CD4-positive, alpha-beta T cell treated with Interleukin-12 subunit alpha and Interleukin-12 subunit beta, for 1 hour (primary cell): ENCODE data around the gene DNAH8.

Source experiments
- DNase-seq: peaks from one replicate; pipeline ENCODE4 v3.0.0-alpha.2; 2020

DNAH8 gene

DNA sequence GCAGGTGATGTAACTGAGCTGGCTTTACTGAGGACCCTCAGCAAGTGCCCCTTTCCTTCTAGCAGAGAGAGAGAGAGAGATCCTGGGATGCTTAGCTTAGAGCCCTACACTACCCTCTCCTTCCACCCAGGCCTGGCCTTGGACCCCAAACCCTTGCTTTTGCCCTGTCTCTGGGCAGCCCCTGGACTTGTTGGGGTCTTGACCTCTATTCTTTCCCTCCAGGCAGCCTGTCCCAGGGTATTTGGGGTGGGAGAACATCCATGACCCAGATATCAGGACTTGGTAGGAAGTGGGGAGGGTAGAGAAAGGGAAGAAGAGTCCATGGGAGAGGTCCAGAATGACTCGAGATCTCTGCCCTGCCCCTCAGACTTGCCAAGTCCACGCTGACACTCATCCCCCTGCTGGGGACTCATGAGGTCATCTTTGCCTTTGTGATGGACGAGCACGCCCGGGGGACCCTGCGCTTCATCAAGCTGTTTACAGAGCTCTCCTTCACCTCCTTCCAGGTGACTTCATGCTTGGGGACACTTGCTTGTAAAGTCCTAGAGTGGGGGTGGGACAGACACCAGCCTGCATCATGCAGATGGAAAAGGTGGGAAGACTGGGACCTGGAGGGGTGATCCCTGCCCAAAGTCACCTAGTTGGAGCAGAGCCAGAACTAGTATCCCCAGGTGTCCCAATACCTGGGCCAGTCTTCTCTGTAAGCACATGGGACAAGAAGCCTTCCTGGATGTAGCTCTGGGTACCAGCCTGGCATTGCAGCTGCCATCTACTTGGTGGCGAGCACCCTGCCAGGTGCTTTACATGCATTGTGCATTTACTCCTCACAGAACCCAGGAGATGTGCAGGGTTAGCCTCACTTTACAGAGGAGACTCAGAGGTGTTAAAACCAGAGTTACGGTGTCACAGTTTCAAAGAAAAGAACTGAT, 364.4 kb downstream of the DNAH8 start:
- DNase-seq: no peak
